Left kidney (tissue), 2 donors: ENCODE results near the gene AK9. TPM values are rescaled to one million over a fixed set of nuclear protein-coding genes. Genes with fewer than 3 reads are reported as not detected.
"Not testable (repeated sequence)": the region's sequence is repeated elsewhere in the genome, so short reads cannot be mapped to it uniquely, and the experiment has no call there.

Source experiments
- DNase-seq: peaks from one replicate; pipeline ENCODE4 v3.0.0-alpha.2; 2013
- polyA plus RNA-seq: library from polyadenylated mRNA; unstranded; fragments of 120-200 nt; gene quantifications from one replicate; pipeline ENCODE4 v1.2.1, GENCODE V29; 2013; ENCODE audit not compliant: insufficient read length

AK9 gene
- polyA plus RNA-seq, 1 donor: 17.9 TPM

GRCh38 chr6:109478841-109479624, 212.0 kb downstream of the AK9 start:
- DNase-seq: no peak

- no peak for DNase-seq
Measured at GRCh38 chr6:109478222-109478805, 212.7 kb downstream of the AK9 start.

GRCh38 chr6:109477725-109478124, 213.3 kb downstream of the AK9 start:
- no peak for DNase-seq

- no peak for DNase-seq
Measured at GRCh38 chr6:109477184-109477583, 213.8 kb downstream of the AK9 start.

- no peak for DNase-seq
Measured at GRCh38 chr6:109475625-109476024, 215.4 kb downstream of the AK9 start.

GRCh38 chr6:109474995-109475394, 216.0 kb downstream of the AK9 start:
- no peak for DNase-seq

- no peak for DNase-seq
Measured at GRCh38 chr6:109473120-109473519, 217.9 kb downstream of the AK9 start.

- no peak for DNase-seq
Measured at GRCh38 chr6:109472132-109472995, 218.6 kb downstream of the AK9 start.

GRCh38 chr6:109471105-109471810, 219.7 kb downstream of the AK9 start:
- DNase-seq: no peak

- no peak for DNase-seq
Measured at GRCh38 chr6:109469591-109470189, 221.3 kb downstream of the AK9 start.

GRCh38 chr6:109467696-109468095, 223.3 kb downstream of the AK9 start:
- DNase-seq: no peak

- no peak for DNase-seq
Measured at GRCh38 chr6:109466212-109466923, 224.6 kb downstream of the AK9 start.

- DNase-seq: no peak
Measured at GRCh38 chr6:109465772-109466171, 225.2 kb downstream of the AK9 start.

- DNase-seq: no peak
Measured at GRCh38 chr6:109461733-109462526, 229.1 kb downstream of the AK9 start.

GRCh38 chr6:109461205-109461604, 229.8 kb downstream of the AK9 start:
- DNase-seq: not testable (repeated sequence)

GRCh38 chr6:109460161-109460829, 230.7 kb downstream of the AK9 start:
- DNase-seq: no peak

GRCh38 chr6:109458774-109459531, 232.0 kb downstream of the AK9 start:
- no peak for DNase-seq

- no peak for DNase-seq
Measured at GRCh38 chr6:109457562-109457996, 233.4 kb downstream of the AK9 start.
